ENCODE data around the gene MUC22.
"Not testable (repeated sequence)": the region's sequence is repeated elsewhere in the genome, so short reads cannot be mapped to it uniquely, and the experiment has no call there.

MUC22 gene

DNA sequence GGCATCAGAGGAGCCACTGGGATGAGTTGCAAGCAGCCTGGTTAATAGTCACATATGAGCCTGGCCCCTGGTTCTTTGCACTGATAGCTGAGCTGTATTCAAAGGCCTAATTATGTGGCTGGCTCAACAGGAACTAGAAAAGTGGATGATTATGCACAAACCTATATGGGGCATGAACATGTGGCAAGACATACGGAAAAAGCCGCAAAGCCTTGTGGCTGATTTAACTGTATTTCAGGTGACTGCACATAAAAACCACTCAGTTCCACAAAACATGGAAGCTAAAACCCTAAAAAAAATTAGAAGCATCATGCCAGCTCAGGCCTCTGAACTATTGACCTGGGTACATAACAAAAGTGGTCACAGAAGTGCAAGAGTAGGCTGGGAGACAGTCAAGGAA is 13.0 kb upstream of the MUC22 start:
- DNase-seq (ENCODE audit: low read depth in 1 of 2, low spot score in 1 of 2), result no peak

DNA sequence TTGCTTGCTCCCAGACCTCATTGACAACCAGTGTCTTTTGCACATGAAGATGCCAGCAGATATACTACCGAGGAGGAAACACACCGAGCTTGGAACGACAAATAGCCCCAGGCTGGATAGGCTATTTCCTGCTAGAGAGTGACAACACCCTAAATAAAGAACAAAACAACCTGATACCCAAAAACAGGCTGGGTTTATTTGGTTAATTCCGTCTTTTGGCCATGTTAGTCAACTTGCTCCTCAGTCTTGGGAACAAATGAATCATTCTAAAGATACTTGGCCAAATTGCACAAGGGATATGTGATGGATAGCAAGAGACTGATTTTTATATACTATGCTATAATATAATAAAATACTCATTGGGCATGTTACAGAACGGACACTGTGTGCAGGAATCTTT is 11.5 kb upstream of the MUC22 start:
- no peak for DNase-seq (ENCODE audit: low read depth in 1 of 2, low spot score in 1 of 2)

DNA sequence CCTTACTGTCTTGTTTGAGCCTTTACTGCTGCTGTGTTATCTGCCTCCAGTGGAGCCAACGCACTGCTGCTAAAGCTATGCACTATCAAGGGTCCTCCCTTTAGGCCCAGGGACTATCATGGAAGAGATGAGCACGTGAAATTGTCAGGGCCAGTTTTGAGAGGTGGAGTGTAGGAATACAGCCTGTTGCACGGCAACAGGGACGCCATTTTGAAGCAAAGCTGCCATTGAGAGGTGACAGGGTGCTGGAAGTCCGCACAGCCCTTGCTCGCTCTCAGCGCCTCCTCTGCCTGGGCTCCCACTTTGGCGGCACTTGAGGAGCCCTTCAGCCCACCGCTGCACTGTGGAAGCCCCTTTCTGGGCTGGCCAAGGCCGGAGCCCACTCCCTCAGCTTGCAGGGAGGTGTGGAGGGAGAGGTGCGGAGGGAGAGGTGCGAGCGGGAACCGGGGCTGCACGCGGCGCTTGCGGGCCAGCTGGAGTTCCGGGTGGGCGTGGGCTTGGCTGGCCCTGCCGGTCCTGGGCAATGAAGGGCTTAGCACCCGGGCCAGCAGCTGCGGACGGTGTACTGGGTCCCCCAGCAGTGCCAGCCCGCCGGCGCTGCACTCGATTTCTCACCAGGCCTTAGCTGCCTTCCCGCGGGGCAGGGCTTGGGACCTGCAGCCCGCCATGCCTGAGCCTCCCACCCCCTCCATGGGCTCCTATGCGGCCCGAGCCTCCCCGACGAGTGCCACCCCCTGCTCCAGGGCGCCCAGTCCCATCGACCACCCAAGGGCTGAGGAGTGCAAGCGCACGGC is 10.0 kb upstream of the MUC22 start:
- DNase-seq (ENCODE audit: low read depth in 1 of 2, low spot score in 1 of 2), result not testable (repeated sequence)

DNA sequence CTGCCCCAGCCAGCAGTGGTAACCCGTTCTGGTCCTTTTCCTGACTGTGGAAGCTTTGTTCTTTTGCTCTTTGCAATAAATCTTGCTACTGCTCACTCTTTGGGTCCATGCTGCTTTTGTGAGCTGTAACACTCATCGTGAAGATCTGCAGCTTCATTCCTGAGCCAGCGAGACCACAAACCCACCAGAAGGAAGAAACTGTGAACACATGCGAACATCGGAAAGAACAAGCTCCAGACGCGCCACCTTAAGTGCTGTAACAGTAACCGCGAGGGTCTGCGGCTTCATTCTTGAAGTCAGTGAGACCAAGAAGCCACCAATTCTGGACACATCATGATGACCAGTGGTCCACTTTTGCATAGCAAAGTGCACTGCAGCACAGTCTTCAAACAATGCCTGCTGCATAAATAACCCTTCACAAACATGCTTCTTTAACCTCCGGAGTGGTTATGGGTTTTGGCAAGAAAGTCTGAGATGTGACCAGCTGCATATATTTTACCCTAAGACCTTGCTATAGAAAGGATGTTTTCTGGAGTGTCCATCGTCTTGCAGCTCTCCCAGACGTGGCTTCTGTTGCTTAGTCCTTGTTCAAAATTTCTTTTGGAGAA is 8.9 kb upstream of the MUC22 start:
- DNase-seq (ENCODE audit: low read depth in 1 of 2, low spot score in 1 of 2), result no peak

DNA sequence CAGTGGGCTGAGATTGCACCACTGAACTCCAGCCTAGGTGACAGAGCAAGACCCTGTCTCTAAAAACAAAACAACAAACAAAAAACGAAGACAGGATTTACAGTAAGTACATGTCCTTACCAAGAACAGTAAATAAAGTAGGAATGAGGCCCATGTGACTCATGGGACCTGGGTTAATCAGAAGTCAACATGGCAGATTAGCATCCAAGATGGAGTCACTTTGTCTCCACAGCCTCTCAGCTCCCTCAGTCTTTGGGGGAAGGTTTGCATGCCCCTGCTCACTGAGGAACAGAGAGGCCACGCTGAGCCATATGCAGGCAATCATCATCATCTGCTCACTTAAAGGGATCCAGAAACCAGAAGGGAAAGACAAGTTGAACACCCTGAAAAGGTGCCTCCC is 7.8 kb upstream of the MUC22 start:
- no peak for DNase-seq (ENCODE audit: low read depth in 1 of 2, low spot score in 1 of 2)

DNA sequence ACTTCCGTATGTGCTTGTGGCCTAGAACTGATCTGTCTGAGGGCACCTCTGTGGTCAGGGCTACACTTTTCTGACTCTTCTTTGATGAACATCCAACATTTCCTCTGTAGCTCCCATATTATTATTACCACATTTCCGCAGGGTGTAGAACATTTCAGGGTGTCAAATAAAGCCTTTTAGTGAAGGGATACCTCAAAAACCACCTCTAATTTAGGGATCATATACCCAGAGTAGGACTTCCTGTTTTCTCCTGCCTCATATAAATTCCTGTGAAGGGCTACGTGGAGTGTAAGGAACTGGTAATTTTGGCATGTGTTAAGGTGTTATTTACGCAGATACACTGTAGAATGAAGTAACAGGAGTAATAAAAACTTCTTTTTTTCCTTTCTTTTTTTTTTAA is 5.5 kb upstream of the MUC22 start:
- no peak for DNase-seq (ENCODE audit: low read depth in 1 of 2, low spot score in 1 of 2)

DNA sequence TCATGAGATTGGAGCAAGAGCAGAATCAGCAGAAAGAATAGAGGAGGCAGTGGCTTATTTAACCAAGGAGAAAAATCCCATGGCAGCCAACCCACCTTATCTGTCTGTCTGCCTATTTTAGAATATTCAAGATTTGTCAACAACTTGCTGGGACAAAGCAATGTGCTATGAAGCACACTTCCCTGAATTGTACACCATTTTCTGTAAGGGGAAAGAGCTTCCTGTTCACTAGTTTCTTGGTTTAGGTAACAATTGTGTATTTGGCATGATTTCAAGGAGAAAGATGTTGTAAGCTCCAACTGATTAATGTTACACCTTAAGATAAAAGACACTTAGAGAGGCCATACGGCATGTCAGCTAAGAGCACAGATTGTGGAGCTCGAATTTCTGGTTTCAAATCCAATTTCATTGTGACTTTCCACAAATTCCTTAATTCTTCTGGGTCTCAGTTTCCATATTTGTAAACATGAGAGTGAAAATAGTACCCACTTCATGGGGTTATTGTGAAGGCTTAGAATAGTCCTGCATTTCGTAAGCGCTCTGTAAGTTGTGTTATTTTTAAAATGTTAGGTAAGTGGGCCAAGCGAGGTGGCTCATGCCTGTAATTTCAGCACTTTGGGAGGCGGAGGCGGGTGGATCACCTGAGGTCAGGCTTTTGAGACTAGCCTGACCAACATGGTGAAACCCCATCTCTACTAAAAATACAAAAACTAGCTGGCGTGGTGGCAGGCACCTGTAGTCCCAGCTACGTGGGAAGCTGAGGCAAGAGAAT is 4.8 kb upstream of the MUC22 start:
- no peak for DNase-seq (ENCODE audit: low read depth in 1 of 2, low spot score in 1 of 2)

DNA sequence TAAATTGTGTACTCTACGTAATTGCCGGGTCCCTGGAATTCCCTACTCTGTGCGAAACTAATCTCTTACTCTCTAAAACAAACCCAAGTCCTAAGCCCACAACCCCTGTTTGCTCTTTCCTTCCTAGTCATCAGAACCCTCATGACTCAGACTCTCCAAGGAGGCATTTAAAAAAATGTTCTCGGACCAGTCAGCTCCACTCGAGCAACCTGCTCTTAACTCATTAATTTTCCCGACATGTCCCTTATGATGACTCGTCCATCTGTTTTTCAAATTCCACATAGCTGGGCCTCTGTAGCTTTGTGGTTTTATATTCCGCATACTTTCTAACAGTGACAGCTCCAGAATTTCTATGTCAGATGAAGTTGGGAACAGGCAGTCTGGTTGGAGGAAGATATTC is 2.6 kb upstream of the MUC22 start:
- no peak for DNase-seq (ENCODE audit: low read depth in 1 of 2, low spot score in 1 of 2)

DNA sequence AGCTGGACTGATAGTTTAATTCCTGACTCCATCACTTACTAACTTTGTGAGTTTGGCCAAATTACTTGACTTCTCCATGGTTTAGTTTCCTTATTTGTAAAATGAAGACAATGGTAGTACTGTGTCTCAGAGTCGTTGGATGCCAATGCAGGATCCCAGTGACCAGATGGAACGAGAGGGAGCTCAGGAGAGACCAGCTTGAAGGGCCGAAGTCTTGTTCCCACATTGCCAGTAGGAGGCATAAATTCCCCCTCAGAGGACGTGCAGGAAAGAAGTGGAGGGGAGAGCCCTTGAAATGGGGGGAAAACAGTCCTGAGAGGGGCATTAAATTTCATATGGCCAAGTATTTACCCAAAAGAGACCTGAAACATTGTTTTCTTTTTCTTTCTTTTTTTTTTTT is 2.1 kb upstream of the MUC22 start:
- no peak for DNase-seq (ENCODE audit: low read depth in 1 of 2, low spot score in 1 of 2)

DNA sequence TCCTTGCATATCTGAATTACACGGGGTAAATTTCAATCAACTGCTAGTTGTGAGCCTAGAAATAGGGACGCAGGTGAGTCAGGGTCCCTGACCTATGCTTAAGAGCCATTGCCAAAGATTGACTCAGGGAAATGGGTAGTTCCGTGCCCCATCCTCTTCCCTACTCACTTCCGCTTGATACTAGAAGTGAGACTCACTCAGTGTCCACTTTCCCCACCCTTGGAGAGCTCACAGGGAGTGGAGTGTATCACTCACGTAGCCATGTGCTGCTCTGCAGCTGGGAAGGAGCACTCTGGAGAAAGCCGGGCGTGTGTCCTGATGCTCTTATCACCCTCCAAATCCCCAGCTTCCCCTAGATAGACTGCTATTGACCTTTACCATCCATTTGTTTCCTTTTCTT is 543 bp upstream of the MUC22 start:
- DNase-seq (ENCODE audit: low read depth in 1 of 2, low spot score in 1 of 2), result no peak

DNA sequence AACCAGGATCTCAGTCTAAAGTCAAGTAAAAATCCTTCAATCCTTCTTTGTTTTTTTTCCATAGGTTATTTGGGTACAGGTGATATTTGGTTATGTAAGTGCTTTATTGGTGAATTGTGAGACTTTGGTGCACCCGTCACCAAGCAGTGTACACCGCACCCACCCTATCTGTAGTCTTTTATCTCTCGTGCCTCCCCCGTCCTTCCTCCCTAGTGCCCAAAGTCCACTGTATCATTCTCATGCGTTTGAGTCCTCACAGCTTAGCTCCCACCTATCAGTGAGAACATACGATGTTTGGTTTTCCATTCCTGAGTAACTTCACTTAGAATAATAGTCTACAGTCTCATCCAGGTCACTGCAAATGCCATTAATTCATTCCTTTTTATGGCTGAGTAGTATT is 879 bp downstream of the MUC22 start:
- DNase-seq (ENCODE audit: low read depth in 1 of 2, low spot score in 1 of 2), result no peak

DNA sequence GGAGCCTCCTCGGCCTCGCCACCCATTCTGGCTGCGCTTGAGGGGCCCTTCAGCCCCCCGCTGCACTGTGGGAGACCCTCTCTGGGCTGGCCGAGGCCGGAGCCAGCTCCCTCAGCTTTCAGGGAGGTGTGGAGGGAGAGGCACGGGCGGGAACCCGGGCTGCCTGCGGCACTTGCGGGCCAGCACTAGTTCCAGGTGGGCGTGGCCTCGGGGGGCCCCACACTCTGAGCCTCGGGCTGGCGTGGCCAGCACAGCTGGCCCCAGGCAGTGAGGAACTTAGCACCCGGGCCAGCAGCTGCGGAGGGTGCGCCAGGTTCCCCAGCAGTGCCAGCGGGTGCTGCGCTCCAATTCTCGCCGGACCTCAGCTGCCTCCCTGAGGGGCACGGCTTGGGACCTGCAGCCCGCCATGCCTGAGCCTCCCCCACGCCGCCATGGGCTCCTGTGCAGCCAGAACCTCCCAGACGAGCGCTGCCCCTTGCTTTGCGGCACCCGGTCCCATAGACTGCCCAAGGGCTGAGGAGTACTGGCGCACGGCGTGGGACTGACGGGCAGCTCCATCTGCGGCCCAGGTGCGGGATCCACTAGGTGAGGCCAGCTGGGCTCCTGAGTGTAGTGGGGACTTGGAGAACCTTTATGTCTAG is 6.5 kb downstream of the MUC22 start:
- DNase-seq (ENCODE audit: low read depth in 1 of 2, low spot score in 1 of 2), result no peak

DNA sequence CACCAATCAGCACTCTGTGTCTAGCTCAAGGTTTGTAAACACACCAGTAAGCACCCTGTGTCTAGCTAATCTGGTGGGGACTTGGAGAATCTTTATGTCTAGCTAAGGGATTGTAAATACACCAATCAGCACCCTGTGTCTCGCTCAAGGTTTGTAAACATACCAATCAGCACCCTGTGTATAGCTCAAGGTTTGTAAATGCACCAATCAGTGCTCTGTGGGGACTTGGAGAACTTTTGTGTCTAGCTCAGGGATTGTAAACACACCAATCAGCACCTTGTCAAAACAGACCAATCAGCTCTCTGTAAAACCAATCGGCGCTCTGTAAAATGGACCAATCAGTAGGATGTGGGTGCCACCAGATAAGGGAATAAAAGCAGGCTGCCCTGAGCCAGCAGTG is 7.2 kb downstream of the MUC22 start:
- not testable (repeated sequence) for DNase-seq (ENCODE audit: low read depth in 1 of 2, low spot score in 1 of 2)

DNA sequence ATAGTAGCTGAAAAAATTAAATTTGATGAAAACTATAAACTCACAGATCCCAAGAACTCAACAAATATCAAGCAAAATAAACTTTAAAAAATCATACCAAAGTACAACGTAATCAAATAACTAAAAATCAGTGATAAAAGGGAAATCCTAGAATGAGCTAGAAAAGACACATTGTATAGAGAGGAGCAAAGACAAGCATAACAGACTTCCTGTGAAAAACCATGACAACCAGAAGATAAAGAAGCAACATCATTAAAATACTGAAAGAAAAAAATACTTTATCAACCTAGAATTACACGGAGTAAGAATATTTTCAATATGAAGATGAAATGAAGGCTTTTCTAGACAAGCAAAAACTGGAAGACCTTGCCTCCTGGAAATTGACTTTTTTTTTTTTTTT is 9.8 kb downstream of the MUC22 start:
- no peak for DNase-seq (ENCODE audit: low read depth in 1 of 2, low spot score in 1 of 2)

DNA sequence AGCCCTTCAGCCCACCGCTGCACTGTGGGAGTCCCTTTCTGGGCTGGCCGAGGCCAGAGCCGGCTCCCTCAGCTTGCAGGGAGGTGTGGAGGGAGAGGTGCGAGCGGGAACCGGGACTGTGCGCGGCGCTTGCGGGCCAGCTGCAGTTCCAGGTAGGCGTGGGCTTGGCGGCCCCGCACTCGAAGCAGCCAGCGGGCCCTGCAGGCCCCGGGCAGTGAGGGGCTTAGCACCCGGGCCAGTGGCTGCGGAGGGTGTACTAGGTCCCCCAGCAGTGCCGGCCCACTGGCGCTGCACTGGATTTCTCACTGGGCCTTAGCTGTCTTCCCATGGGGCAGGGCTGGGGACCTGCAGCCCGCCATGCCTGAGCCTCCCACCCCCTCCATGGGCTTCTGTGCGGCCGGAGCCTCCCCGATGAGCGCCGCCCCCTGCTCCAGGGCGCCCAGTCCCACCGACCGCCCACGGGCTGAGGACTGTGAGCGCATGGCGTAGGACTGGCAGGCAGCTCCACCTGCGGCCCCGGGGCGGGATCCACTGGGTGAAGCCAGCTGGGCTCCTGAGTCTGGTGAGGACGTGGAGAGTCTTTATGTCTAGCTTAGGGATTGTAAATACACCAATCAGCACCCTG is 10.5 kb downstream of the MUC22 start:
- DNase-seq (ENCODE audit: low read depth in 1 of 2, low spot score in 1 of 2), result not testable (repeated sequence)

DNA sequence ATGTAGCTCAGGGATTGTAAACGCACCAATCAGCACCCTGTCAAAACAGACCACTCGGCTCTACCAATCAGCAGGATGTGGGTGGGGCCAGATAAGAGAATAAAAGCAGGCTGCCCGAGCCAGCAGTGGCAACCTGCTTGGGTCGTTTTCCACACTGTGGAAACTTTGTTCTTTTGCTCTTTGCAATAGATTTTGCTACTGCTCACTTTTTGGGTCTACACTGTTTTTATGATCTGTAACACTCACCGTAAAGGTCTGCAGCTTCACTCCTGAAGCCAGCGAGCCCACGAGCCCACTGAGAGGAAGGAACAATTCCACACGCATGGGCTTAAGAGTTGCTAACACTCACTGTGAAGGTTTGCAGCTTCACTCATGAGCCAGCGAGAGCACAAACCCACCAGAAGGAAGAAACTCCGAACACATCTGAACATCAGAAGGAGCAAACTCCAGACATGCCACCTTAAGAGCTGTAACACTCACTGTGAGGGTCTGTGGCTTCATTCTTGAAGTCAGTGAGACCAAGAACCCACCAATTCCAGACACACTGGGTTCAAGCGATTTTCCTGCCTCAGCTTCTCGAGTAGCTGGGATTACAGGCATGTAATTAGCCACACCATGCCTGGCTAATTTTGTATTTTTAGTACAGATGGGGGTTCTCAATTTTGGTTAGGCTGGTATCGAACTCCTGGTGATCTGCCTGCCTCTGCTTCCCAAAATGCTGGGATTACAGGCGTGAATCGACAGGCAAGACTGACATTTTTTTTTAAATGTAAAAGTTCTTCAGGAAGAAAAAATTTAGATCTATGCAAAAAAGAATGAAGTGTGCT is 11.6 kb downstream of the MUC22 start:
- not testable (repeated sequence) for DNase-seq (ENCODE audit: low read depth in 1 of 2, low spot score in 1 of 2)

DNA sequence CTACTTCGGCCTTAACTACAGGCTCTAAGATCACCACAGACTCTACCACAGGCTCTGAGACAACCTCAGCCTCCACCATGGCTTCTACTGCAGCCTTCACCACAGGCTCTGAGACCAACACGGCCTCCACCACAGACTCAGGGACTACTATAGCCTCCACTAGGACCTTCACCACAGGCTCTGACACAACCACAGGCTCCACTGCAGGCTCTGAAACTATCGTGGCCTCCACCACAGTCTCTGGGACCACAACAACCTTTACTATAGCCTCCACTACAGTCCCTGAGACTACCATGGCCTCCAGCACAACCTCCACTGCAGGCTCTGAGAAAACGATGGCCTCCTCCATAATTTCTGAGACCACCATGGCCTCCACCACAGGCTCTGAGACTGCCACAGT is 15.3 kb downstream of the MUC22 start:
- DNase-seq (ENCODE audit: low read depth in 1 of 2, low spot score in 1 of 2), result no peak

DNA sequence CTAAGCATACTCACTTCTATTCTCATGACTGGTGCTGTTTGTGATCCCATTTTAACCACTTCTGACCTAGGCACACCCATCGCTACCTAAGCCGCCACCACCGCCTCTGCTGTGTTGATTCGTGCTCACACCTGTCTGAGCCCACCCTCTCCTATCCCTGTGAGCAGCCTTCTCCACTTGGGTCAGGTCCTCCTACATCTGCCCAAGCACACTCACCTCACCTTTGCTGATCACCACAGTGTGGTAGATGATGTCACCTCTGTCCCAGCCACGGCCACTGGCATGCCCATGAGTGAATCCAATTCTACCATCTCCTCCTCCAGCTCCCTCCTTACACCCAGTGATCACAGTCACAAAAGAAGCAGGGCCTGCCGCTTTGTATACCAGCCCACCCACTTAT is 20.8 kb downstream of the MUC22 start:
- DNase-seq (ENCODE audit: low read depth in 1 of 2, low spot score in 1 of 2), result no peak

DNA sequence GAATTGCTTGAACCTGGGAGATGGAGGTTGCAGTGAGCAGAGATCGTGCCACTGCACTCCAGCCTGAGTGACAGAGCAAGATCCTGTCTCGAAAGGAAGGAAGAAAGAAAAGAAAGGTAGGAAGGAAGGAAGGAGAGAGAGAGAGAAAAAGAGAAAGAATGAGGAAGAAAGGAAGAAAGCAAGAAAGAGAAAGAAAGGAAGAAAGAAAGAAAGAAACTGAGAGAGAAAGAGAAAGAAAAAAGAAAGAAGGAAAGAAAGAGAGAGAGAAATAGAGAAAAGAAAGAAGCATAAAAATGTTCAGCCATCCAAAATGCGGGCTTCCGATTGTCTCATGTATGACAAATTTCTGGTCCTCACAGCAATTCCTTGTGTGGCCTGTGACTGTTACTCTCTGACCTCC is 22.8 kb downstream of the MUC22 start:
- DNase-seq (ENCODE audit: low read depth in 1 of 2, low spot score in 1 of 2), result no peak

DNA sequence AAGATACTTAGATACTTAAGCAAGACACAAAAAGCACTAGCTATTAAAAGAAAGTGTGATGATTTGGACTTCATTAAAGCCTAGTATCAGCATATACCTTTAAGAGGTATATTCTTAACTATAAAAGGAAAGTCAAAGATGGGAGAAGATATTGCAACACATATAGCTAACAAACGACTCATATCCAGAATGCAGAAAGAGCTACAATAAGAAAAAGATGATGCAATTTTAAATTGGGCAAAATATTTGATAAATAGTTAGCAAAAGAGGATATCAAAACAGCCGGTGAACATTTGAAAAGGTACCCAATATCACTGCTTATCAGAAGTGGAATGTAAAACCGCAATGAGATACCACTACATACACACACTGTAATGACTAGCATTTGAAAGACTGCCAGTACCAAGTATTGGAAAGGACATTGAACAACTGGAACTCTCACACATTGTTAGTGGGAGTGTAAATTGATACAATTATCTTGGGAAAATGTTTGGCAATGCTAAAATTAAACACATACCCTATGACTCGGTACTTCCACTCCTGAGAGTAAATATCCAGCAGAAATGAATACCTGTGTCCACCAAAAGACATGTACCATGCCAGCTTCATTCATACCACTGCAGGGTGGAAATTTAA is 25.7 kb downstream of the MUC22 start:
- no peak for DNase-seq (ENCODE audit: low read depth in 1 of 2, low spot score in 1 of 2)
